Activated effector memory CD4-positive, alpha-beta T cell treated with anti-CD3 and anti-CD28 coated beads, Interleukin-2, amount 50 U/mL, for 16 hours (primary cell): ENCODE results near the gene MLXIPL.
"Not testable (repeated sequence)": the region's sequence is repeated elsewhere in the genome, so short reads cannot be mapped to it uniquely, and the experiment has no call there.

Experiments
- DNase-seq: peaks from one replicate; pipeline ENCODE4 v3.0.0-alpha.2; 2020

The MLXIPL gene

GRCh38 chr7:73577627-73578341 lies 46.5 kb downstream of the MLXIPL start:
- no peak for DNase-seq

DNA sequence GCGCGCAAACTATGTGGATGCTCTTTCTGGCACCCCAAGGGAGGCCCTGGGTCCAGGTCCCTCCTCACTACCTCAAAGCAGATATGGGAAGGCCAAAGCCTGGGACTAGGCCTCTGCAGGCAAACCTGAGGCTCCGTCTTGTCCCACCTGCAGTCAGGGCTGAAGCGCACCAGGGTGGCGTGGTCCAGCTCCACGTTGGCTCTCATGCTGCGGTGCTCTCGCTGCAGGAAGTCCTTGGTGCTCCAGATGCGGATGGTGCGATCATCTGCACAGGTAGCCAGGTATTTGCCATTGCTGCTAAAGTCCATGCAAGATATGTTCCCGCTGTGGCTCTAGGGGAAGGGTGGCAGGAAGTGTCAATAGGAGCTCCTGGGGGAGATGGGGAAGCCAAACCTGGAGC lies 50.5 kb downstream of the MLXIPL start:
- no peak for DNase-seq

DNA sequence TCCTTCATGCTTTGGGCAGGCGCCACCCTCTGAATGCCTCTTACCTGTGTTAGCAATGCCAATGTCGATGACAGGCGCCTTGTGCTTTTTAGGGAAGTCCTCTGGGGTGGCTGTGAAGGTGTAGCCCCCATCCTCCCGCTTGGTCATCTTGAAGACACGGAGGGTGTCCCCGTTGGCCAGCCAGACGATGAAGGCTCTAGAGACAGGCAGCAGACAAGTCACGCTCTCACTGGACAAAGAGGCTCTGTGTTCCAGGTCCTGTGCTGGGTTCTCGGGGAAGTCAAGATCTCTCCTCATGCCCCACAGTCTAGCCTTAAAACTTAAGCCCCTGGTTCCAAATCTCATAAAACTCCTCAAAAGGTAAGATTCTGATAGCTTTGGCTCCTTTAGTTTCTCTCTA lies 51.0 kb downstream of the MLXIPL start:
- no peak for DNase-seq

- no peak for DNase-seq
Observed at GRCh38 chr7:73572767-73573186, 51.5 kb downstream of the MLXIPL start.

- DNase-seq = no peak
Observed at GRCh38 chr7:73570977-73571376, 53.3 kb downstream of the MLXIPL start.

DNA sequence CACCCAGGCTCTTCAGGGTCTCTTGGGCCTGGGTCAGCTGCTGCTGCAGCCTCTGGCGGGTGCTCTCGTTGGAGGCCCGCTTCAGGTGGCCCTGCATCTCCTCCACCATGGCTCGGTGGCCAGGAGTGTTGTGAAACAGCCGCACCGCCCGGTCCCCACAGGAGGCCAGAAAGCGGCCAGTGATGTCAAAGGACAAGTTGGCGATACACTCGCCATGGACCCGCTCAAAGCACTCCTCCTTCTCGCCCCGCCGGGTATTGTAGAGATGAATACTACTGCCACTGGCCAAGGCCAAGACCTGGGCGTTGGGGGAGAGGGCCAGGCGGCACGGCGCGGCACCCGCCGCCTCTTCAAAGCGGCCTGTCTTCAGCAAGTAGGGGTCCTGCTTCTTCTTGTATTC lies 53.8 kb downstream of the MLXIPL start:
- DNase-seq = no peak

DNA sequence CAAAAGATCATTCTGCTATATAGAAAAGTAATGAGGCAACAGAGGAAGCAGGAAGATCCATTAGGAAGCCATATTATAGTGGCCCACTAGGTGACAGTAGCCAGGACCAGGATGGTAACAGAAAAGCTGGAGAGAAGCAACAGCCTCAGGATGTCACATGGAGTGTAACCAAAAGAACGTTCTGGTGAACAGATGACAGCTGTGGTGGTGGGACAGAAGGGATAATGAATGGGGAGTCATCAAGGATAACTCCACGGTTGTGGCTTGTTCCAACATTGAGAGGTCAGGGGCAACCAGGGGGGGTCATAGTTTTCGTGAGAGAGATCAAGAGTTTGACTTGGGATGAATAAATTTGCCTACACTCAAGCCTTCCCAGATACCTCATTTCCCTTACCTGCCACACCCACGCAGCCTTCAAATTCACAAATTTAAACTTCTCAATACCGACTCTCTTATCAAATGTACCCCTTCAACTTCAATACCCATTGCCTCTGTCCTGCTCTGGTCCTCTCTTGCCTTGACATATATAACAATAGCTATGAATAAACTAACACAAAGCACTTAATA lies 55.2 kb downstream of the MLXIPL start:
- no peak for DNase-seq

DNA sequence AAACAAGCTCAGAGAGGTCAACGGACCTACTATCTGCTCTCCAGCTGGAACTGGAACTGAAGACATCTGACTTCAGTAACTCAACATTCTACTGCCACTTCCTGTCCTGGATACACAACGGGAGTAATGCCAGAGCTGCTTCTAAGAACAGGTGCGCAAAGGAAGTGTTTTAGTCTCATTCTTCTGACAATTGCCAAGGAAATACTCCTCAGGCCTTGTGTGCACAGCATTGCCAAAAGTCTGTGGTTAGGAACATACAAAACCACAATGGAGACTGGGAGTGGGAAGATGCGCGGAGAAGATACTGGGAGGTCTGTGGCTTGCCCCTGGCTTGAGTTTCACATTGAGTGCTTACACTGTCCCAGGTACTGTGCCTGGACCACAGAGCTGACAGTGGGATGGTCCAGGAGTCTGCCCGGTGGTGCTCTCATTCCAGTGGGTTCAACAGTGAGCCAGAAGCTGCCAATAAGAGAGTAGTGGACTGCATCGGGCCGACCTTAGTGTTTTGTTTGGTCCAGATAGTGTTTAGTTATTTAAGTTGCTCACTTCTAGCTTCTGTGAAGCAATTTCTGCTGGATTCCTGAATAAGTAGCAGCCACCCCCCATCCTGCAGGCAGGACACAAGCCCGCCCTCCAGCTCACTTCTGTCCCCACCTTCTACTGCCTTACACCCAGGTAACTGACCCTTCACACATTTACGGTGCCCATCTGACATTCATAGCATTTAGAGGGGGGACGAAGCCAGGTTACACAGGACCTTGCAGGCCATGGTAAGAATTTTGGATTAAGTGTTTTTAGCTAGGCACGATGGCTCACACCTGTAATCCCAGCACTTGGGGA lies 56.3 kb downstream of the MLXIPL start:
- DNase-seq = no peak

- DNase-seq = no peak
Observed at GRCh38 chr7:73567140-73567539, 57.2 kb downstream of the MLXIPL start.

DNA sequence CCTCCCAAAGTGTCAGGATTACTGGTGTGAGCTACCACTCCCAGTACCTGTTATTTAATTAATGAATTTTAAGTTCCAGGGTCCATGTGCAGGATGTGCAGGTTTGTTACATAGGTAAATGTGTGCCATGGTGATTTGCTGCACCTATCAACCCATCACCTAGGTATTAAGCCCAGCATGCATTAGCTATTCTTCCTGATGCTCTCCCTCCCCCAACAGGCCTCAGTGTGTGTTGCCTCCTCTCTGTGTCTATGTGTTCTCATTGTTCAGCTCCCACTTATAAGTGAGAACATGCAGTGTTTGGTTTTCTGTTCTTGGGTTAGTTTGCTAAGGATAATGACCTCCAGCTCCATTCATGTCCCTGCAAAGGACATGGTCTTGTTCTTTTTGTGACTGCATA lies 57.9 kb downstream of the MLXIPL start:
- not testable (repeated sequence) for DNase-seq

- DNase-seq = no peak
Observed at GRCh38 chr7:73565675-73566340, 58.5 kb downstream of the MLXIPL start.

GRCh38 chr7:73560109-73560835 lies 64.0 kb downstream of the MLXIPL start:
- DNase-seq = no peak

DNA sequence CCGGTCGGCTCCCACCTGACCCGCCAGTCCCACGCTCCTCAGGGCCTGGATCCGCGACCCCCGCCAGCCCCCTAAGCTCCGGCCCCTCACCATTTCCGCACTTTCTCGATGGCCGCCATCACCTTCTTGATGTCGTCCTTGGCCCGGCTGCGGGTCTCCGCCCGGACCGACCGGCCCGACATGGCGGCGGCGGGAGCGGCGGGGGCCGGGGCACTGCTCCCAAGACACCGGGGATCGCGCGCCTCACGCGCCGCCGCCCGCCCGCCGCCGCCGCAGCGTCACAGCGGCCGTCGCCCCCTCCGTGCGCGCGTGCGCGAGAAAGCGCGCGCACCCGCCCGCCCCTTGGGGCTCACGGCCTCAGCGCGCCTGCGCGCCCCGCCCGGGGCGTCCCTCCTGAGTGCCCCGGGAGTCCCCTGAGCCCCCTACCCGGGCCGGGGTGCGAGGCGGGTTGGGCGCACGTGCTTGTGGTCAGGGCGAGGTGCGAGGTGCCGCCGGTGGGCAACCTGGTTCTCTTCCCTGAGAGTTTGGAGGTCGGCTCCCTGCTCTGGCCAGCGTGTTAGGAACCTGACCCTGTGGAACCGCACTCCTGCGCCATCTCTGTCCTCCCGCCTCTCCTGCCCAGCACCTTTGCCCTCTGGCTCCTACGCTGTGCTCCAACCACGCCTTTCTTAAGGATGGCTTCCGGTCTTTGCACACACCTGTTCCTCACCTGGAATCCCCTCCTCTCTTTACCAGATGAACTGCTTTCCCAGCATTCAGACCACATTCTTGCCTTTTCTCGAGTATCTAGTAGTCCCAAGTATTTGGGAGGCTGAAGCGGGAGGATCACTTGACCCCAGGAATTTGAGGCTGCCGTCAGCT lies 66.7 kb downstream of the MLXIPL start, which contains the start of gene BCL7B:
BCL7B (minus strand) TSS at position 294 of the 861 bp plus-strand sequence; CDS start at position 182, 112 bp downstream.
- peak; percentile 92 for DNase-seq

- DNase-seq = peak; percentile 97
Observed at GRCh38 chr7:73557108-73557396, 67.3 kb downstream of the MLXIPL start.

DNA sequence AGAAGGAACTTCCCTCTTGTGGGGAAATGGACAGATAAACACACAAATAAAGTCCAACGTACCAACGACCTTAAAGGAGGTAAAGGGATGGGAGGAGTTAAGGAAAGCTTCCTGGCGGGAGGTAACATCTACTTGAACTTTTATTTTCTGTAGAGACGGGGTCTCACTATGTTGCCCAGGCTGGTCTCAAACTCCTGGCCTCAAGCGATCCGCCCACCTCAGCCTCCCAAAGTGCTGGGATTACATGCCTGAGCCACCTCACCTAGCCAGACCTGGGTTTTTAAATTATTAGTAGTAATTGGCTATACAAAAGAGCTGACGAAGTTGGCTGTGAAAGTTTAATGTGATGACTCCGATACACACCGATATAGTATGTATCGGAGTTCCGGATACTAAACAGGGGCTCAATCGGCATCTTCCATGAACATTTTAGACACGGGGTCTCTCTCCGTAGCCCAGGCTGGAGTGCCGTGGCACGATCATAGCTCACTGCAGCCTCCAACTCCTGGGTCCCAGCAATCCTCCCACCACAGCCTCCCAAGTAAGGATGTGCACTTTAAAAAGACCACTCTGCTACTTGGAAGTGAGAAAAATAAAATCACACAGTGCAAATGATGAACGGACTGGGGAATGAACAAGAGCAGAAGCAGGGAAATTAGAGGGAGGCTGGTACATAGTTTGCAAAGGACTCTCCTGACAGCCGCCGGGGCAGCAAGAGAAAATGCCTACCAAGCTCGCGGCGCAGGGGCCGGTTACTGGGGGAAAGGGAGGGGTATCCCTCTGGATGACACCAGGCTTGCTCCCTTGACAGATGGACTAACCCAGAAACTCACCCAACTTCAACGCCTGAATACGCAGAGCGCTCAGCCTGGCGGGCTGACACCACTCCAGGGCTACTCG lies 67.9 kb downstream of the MLXIPL start:
- DNase-seq = no peak

DNA sequence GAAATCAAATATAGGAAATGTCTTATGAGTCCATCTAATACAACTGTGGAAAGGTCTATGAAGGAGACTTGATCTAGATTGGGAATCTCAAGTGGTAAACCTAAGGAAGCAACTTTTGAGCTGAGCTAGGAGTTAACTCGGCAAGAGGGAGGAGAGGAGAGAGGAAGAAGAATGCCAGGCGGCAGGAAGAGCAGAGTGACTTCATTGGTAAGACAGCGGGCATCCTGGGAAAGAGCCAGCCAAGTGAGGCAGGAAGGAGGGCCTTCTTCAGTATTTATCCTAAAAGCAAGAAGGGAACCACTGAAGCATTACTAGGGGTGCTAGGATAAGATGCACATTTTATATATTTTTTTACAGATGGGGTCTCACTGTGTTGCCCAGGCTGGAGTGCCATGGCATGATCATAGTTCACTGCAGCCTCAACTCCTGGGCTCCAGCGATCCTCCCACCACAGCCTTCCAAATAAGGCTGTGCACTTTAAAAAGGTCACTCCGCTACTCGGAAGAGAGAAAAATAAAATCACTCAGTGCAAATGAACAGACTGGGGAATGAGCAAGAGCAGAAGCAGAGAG lies 68.8 kb downstream of the MLXIPL start:
- no peak for DNase-seq

DNA sequence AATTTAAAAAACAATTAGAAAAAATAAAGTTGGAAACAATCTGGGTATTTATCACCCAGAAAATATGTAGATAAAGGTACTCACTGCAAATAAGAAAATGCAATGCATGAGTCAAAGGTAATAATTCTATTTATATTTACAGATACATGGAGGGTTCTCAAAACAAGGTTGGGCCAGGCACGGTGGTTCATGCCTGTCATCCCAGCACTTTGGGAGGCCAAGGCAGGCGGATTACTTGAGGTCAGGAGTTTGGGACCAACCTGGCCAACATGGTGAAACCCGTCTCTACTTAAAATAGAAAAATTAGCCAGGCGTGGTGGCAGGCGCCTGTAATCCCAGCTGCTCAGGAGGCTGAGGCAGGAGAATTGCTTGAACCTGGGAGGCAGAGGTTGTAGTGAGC lies 74.2 kb downstream of the MLXIPL start:
- not testable (repeated sequence) for DNase-seq

DNA sequence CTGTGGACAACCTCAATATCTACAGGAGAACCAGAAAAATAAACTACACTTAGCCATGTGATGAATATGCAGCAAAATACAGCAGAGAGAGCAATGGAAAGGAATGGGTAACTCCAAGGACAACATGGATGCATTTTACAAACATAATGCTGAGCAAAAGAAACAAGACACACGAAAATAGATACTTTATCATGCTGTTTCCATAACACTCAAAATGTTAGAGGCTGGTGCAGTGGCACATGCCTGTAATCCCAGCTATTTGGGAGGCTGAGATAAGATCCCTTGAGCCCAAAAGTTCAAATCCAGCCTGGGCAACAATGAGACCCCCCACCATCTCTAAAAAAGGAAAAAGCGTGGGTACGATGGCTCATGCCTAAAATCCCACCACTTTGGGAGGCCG lies 75.1 kb downstream of the MLXIPL start:
- no peak for DNase-seq

DNA sequence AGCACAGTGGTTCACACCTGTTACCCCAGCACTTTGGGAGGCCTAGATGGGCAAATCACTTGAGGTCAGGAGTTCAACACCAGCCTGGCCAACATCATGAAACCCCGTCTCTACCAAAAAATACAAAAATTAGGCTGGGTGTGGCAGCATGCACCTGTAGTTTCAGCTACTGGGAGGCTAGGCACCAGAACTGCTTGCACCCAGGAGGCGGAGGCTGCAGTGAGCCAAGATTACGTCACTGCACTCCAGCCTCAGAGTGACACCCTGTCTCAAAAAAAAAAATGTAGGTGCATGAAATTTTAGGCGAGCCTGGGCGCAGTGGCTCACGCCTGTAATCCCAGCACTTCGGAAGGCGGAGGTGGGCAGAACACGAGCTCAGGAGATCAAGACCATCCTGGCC lies 76.5 kb downstream of the MLXIPL start:
- DNase-seq = no peak

- DNase-seq = no peak
Observed at GRCh38 chr7:73544678-73545077, 79.6 kb downstream of the MLXIPL start.
